GM21737 (cell line): ENCODE measurements around the gene CBR3.

Source experiments
- ATAC-seq: cut with Tn5 transposase; IDR thresholded peaks from one replicate; pipeline ENCODE4 v1.9.1; 2021; ENCODE audit warnings: mild to moderate bottlenecking, moderate library complexity; ENCODE audit not compliant: unreplicated experiment

CBR3 gene

DNA sequence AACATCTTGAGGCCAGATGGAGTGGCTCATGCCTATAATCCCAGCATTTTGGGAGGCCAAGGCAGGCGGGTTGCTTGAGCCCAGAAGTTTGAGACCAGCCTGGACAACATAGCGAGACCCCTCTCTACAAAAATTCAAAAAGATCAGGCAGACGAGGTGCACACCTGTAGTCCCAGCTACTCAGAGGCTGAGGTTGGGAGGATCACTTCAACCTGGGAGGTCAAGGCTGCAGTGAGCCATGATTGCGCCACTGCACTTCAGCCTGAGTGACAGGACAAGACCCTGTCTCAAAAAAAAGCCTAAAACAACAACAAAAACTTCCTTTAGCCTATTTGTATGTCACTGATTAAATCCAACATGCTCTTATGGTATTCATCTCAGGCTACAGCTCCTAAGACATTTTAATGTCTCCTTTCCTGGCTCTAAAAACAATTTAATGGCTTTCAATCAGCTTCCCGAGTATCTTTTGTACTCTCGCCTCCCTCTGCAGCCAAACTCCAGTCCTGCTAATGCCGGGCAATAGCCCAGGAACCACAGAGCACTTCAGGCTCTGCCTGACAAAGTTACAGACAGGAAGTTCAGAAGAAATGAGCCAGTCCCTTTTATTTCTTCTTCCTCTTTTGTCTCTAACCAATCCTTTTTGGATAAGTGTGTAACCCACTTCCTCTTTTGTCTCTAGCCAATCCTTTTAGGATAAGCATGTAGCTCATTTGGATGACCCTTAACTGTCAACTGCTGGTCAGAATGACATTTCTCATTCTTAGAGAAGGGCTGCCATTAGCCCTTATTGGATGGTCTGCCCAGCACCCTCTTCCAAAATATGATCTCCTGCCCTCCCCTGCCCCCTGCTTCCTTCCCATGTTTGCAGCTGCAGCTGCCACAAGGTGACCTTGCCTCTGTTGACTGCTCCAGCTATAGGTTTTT is 15.2 kb downstream of the CBR3 start:
- ATAC-seq, result peak; percentile 75

DNA sequence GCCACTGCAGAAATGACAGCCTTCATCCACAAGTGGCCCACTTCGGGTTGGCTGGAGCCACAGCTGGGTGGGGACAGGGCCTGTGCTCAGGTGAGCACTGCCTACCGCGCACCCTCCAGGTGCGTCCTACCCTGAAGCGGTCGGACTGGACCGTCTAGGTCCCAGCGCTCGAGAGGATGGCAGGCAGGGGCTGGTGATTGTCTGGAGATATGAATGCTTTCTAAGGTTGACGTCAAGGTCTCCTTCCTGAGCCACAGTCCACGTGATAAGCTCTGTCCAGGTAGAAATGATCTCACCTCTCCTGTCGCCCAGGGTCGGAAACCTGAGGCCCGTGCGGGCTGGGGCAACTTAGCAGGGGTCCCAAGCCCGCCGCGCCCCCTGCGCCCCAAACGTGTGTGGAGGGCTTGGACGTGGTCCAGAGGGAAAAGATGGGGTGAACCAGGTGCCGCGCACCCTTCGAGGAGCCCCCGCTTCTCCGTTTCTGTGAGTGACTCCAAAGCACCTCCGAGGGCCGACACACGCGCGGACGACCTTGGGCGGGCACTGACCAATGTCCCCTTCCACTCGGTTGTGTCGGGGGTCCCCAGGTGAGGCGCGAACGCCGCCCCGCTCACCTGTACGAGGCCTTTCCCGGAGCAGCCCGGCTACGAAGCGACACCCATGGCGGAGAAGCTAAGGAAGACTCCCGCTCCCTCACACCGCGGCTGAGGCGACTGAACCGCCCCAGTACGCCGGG is 20.9 kb downstream of the CBR3 start:
- ATAC-seq, result no peak

DNA sequence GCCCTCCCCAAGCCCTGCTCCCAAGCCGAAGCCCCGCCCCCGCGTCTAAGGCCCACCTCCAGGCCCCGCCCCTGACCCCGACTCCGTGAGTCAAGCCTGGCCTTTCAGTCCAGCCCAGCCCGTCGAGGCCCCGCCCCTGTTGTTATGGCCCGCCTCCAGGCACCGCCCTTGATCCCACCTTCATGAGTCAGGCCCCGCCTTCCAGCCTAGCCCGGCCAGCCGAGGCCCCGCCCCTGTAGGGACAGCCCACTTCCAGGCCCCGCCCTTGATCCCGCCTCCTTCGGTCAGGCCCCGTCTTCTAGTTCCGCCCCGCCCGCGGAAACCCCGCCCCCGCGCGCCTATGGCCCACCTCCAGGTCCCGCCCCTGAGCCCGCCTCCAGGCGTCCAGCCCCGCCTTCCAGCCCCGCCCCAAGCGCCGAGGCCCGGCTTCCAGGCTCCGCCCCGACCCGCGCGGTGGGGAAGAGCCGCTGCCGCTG is 21.5 kb downstream of the CBR3 start:
- peak; percentile 91 for ATAC-seq

DNA sequence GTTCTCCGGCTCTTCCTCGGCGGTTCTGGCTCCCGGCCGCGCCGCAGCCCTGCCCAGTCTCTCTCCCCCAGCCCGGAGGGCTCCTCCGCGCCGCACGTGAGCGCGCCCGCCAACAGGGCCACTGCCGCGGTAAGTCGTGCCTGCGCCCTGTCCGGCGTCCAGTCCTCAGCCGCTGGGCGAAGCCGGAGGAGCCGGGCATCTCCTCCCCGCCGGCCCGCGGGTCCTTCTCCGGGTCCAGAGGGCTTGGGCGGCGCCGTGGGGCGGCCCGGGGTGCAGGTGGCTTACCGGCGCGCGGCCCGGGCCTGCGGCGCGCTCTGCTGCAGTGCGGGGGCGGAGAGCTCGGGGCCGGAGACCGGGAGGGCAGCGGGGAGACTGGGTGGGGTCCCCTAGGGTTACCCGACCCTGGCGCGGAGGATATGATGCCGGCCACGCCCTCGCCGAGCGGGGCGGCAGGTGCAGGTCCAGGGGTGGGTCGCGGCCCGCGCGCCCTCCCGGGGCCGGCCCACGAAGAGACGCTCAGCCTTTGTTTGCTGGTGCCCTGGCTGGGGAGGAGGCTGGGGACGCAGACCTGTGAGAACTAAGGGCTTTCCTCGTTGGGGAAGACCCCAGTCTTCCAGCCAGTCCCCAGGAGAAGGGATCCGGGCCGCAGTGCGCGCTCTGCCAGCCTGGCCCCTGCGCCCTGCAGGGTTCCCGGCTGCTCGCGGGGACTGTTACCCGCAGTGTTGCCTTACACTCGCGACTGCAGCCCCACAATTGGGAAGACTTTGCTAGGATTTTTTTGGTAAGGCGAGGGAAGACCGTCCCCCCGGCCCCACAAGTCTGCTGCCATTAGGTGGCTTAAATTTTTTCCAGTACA is 22.2 kb downstream of the CBR3 start, which contains the start of gene DOP1B:
DOP1B (plus strand) TSS at position 10 of the 856 bp plus-strand sequence. CDS start 7,910 bp downstream, outside the sequence.
- peak; percentile 21 for ATAC-seq

DNA sequence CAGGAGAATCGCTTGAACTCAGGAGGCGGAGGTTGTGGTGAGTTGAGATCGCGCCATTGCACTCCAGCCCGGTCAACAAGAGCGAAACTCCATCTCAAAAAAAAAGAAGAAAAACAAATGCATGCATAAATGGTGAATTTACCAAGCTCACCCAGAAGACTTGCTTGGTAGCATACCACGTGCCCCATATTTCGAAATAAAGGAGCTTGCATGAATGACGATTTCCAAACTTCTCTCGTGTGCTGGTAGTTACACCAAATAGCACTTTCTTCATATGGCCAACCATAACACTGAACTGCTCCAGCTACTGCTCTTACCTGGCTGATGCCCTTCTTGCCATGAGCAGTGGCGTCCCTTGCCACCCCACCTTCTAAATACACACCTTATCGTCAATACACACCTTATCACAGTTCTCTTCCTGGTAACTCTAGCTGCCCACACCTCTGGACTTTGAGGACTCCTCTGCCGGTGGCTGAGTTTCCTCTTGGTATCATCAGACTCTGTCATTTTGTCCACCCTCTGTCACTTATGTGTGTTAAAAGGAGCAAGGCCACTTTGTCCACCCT is 24.6 kb downstream of the CBR3 start:
- ATAC-seq, result no peak

DNA sequence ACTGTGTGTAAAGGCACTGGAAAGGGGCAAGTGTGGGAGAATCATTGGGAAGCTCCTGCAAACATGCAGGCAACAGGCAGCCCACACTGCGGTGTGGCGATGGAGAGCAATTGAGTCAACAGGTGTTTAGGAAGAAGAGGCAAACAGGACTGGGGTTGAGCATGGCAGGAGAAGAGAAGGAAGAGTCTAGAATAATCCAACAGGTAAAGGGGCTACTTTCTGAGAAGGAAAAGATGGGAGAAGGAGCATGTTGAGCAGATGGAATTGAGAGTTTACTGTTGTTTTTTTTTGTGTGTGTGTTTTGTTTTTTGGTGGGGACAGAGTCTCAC is 25.9 kb downstream of the CBR3 start:
- no peak for ATAC-seq

DNA sequence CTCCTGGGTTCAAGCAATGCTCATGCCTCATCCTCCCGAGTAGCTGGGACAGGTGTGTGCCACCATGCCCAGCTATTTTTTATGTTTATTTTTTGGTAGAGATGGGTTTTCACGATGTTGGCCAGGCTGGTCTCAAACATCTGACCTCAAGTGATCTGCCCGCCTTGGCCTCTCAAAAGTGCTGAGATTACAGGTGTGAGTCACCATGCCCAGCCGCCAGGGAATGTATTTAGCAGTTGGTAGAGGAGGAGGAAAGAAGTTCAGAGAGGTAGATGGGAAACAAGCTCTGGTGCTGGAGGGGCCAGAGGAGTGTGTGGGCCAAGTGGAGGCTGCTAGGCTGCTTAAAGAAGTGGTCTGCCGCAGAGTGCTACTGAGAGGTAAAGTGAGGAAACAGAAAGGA is 27.8 kb downstream of the CBR3 start:
- ATAC-seq, result no peak

DNA sequence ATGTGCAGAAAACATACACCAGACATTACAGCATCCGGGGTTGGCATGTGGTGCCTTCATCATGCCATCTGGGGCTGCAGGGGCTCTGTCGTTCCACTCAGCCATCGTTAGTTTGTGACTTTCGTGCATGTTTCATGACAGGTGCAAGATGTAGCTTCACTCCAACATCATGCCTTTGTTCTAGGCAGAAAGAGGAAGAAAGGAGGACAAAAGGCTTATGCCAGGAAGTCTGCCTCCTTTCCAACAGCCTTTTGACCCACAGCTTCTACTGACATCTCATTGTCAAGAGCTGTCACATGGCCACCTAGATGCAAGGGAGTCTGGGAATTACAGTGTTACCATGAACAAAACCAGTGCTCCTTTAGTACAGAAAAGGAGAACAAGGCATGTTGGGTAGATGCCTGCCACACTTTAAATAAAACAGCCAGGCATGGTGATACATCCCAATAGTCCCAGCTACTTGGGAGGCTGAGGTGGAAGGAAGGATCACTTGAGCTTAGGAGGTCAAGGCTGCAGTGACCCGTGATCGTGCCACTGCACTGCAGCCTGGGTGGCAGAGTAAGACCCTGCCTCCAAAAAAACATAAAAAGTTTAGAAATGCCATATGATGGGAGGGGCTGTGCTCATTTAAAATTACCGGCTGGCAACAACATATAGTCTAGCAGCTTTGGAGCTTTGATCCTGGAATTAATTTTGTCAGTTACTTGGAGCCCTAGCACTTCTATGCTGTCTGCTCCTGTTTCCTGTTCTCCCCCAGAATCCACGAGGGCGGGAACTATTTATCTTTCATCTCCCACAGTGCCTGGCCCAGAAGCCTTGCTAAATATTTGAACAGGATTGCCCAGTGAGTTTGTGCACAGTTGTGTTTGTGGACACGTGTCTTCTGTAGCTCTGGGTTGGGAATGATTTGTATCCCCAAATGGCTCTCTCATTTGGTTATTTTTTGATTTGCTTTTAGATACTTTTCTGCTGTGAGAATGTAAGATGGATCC is 29.2 kb downstream of the CBR3 start:
- ATAC-seq, result no peak

DNA sequence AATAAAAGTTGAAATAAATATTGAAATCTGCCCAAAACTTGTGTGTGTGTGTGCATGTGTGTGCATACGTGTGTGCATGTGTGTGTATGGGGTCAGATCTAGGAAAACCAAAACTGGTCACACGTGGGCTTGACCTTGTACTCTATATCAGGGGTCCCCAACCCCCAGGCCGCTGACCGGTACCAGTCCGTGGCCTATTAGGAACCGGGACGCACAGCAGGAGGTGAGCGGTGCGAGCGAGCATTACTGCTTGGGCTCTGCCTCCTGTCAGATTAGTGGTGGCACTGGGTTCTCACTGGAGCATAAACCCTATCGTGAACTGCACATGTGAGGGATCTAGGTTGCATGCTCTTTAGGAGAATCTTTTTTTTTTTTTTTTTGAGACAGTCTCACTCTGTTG is 30.5 kb downstream of the CBR3 start:
- no peak for ATAC-seq

DNA sequence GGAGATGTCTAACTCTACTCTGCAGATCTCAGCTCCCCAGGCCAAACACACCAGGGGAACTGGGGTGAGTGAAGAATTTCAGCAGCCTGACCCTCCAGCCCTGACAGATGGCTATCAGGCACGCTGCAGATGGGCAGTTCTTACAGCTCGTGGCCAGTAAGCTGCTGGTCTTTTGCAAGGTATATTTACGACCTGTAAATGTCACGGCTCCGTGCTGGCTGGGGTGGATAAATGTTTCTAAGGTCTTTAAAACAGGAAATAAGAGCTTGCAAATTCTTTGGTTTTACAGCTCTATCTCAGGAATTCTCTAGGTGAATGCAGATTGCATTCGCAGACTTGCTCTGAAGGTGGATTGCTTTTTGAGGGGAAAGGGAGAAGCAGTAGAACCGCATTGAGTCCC is 31.8 kb downstream of the CBR3 start:
- ATAC-seq, result no peak

DNA sequence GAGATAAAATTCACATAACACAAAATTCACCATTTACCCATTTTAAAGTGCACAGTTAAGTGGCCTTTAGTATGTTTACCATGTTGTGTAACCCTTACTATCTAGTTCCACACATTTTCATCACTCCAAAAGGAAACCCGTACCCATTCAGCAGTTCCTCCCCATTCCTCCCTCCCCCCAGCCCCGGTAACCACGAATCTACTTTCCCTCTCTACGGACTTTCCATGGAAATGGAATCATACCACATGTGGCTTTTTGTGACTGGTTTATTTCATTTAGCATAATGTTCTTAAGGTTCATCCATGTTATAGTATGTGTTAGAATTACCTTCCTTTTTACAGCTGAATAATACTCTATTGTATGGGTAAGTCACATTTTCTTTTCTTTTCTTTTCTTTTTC is 32.7 kb downstream of the CBR3 start:
- no peak for ATAC-seq

DNA sequence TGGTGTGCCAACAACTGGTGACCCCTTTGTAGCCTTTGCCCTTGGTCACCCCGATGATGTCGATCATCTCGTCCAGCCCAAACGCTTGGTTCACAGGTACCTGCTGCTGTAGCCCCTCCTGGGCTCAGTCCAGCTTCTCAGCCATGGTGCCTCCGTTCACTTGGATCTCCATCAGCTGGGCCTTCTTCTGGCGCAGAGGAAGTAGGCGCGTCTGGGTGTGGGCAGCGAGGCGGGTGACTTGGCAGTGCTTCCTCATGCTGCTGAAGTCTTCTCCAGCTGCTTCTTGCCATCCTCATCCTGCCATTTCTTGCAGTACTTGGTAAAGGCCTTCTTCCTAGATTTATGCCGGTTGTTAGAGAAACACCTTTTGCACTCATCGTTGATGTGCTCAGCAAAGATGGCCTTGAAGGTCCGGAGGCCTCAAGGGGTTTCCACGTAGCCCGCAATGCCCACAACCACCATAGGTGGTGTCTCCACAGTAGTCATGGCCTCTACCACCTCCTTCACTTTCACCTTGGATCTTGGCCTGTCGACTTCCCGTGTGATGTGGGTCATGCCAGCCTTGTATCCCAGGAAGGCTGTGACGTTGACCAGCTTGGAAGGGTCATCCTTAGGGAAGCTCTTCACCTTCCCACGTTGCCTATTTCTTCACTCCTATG is 34.7 kb downstream of the CBR3 start:
- no peak for ATAC-seq

DNA sequence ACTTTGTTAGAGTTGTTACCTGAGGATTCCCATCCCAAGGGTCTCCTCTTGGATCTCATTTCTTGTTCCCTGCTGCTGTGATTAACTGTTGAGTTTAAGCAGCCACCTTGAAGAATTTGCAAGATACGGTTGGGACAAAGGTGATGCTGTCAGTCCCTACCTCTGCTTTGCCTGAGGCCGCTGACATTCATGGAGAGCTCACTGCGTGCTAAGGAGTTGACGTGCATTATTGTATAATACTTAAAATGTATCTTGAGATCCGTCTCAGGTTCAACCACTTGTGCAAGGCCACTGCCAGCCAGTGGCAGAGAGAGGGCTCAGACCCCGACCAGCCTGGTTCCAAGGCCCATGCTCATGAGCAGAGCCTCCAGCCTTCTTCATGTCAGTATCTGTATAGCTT is 35.9 kb downstream of the CBR3 start:
- ATAC-seq, result no peak

DNA sequence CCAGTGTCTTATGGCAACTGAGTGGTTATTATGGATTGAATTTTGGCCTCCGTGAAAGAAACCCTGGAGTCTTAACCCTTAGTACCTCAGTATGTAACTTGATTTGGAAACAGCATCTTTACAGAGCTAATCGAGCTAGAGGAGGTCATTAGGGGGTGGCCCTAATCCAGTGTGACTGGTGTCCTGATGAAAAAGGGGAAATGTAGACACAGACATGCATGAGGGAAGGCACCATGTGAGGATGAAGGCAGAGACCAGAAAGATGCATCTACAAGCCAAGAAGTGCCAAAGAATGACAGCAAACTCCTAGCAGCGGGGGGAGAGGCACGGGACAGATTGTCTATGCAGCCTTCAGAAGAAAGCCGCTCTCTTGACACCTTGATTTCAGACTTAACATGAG is 36.5 kb downstream of the CBR3 start:
- ATAC-seq, result no peak

DNA sequence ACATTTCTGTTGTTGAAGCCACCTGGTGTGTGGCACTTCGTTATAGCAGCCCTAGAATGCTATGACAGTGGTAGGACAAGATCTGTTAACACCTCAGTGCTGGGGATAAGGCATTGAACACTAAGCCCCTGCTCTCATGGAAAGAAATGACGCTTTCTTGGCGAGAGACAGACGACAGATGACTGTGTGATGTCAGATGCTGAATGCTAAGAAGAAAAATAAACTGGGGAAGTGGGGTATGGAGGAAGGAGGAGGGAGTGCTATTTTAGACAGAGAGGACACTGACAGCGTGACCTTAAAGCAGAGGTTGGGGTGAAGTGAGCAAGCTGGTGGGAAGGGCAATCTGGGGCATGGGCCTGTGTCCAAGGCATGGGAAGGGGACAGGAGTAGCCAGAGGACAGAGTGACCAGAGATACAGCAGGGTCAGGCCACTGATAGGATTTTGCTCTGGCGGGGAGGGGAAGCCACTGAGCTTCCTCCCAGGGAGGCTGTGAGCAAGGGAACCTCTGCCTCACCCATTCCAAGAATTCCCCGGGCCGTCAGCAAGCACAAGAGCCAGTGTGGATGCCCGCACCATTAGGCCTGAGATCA is 37.0 kb downstream of the CBR3 start:
- no peak for ATAC-seq

DNA sequence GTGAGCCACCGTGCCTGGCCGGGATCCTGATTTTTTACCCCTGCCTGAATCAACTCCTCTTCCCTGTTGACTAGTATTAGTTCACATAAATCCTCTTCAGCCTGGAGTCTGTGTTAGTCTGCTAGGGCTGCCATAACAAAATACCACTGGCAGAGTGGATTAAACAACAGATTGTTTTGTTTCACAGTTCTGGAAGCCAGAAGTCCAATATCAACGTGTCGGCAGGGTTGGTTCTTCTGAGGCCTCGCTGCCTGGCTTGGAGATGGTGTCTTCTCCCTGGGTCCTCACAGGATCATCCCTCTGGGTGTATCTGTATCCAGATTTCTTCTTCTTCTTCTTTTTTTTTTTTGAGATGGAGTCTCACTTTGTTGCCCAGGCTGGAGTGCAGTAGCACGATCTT is 39.9 kb downstream of the CBR3 start:
- no peak for ATAC-seq

DNA sequence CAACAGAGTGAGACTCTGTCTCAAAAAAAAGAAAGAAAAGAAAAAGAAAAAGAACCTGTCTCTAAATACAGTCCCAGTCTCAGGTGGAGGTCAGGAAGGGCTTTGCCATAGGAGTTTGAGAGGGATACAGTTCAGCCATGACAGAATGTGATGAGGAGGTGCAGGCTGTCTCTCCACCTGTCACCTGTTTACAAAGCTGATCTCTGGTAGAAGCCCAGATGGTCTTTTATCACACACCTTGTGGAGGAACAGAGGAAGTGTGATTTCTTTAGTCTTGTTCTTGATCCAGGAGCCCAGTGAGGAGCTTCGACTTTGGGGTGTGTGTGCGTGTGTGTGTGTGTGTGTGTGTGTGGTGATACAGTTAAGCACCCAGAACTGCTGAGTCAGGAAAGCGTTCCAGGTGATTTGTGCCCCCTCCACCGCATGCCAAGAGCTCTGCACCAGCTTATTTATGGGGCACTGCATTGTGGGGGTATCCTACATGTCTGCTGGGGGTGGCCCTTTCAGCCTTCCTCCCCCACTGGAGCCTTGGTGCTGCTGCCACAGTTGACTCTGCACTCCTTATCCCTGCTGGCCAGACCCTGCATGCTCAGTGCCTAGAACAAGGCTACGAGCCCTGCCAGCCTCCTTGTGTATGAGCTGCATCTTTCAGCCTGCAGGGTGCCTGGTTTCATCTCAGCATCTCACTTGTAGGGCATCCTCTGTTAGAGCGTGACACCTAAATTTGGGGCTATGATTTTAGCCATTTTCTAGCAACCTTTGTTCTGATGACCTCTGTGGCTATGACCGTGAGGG is 41.1 kb downstream of the CBR3 start:
- ATAC-seq, result no peak

DNA sequence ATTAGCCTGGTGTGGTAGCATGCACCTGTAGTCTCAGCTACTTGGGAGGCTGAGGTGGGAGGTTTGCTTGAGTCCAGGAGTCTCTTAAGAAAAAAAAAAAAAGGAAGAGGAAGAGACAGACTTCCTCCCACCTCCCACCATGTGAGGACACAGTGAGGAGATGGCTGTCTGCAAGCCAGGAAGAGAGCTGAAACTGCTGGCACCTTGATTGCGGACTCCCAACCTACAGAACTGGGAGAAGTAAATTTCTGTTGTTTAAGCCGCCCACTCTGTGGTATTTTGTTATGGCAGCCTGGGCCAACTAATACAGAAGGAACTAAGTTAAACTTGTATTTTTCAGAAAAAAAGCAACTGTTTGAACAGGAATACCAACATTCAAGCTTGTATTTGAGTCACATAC is 43.5 kb downstream of the CBR3 start:
- no peak for ATAC-seq
